K562 (cell line): ENCODE data around the gene SAMD8. TPM values are rescaled to one million over a fixed set of nuclear protein-coding genes. Genes with fewer than 3 reads are reported as not detected.

Experiments
- CEBPB ChIP-seq: fragments of 450-650 bp; IDR thresholded peaks from 2 replicates; pipeline ENCODE4 v1.6.1; 2016; ENCODE audit warnings: missing genetic modification characterization, missing compliant biosample characterization
- CXXC5 ChIP-seq: fragments of 250-450 bp; sonication (Bioruptor Pico); IDR thresholded peaks from 2 replicates; pipeline ENCODE4 v1.8.0; 2022; ENCODE audit warnings: inconsistent platforms, mild to moderate bottlenecking, moderate library complexity
- E4F1 ChIP-seq: fragments of 250-450 bp; sonication (Bioruptor Pico); IDR thresholded peaks from 2 replicates; pipeline ENCODE4 v1.5.0; 2021; ENCODE audit warnings: mild to moderate bottlenecking, borderline replicate concordance
- GATA2 ChIP-seq: sonication (generic); formaldehyde crosslinking; IDR thresholded peaks from 2 replicates; pipeline ENCODE4 v1.4.0; 2020; ENCODE audit warnings: mild to moderate bottlenecking, missing genetic modification reagents
- MCM2 ChIP-seq: fragments of 450-650 bp; IDR thresholded peaks from 2 replicates; pipeline ENCODE4 v1.6.1; 2017; ENCODE audit warnings: low read depth, mild to moderate bottlenecking
- SREBF1 ChIP-seq: fragments of 150-350 bp; IDR thresholded peaks from 2 replicates; pipeline ENCODE4 v1.6.1; 2014; ENCODE audit warnings: antibody characterized with exemption, low read depth, low read length, borderline replicate concordance
- SRSF1 ChIP-seq: fragments of 200-400 bp; formaldehyde crosslinking; IDR thresholded peaks from 2 replicates; pipeline ENCODE4 v1.6.1; 2017; ENCODE audit warnings: mild to moderate bottlenecking, low read depth, low read length, moderate library complexity
- THAP12 ChIP-seq: fragments of 250-450 bp; sonication (Bioruptor Pico); IDR thresholded peaks from 2 replicates; pipeline ENCODE4 v1.9.0; 2021; ENCODE audit warnings: mild to moderate bottlenecking, inconsistent platforms
- ZC3H8 ChIP-seq: fragments of 450-650 bp; IDR thresholded peaks from 2 replicates; pipeline ENCODE4 v1.6.1; 2017
- ZNF184 ChIP-seq: sonication (generic); formaldehyde crosslinking; IDR thresholded peaks from 2 replicates; pipeline ENCODE4 v1.5.0; 2020; ENCODE audit warnings: missing genetic modification reagents
- ZNF77 ChIP-seq: fragments of 250-450 bp; sonication (Bioruptor Pico); IDR thresholded peaks from 2 replicates; pipeline ENCODE4 v1.5.0; 2020
- polyA plus RNA-seq, 8 experiments: library from polyadenylated mRNA; depleted of rRNA in 4 of 8; stranded (reverse) in 5 of 8; unstranded in 3 of 8; fragments of >200 nt; fragmentation: Nextera tagmentation in 2 of 8; fragmentation: Illumina TruSeq in 1 of 8; extraction: Ambion mirVana in 2 of 8; extraction: Trizol in 1 of 8; gene quantifications; 2 replicates each; pipeline versions ENCODE4 v1.2.1 to v1.2.3, GENCODE V29; 2011 to 2014; ENCODE audit warnings: inconsistent platforms in 1 of 8, missing spikeins in 1 of 8
- total RNA-seq, 7 experiments: library from RNA; depleted of rRNA in 6 of 7; stranded (reverse); fragments of >200 nt in 6 of 7; fragmentation: Illumina TruSeq in 2 of 7; extraction: Trizol in 2 of 7; gene quantifications; 2 replicates each; pipeline versions ENCODE4 v1.2.1 to v1.2.3, GENCODE V29; 2011 to 2021; ENCODE audit warnings: low replicate concordance in 1 of 7
- TF ChIP-seq, protein P1 (sequence below): sonication (generic); formaldehyde crosslinking; IDR thresholded peaks from 2 replicates; pipeline ENCODE4 v1.8.1; 2022; ENCODE audit warnings: missing genetic modification reagents
- TF ChIP-seq, protein P2 (sequence below): fragments of 450-650 bp; conservative IDR thresholded peaks from 2 replicates; pipeline ENCODE4 v1.6.1; 2016; ENCODE audit warnings: missing genetic modification characterization, low read depth, mild to moderate bottlenecking, missing compliant biosample characterization, moderate library complexity
- TF ChIP-seq, protein P3 (sequence below): fragments of 450-650 bp; formaldehyde crosslinking; IDR thresholded peaks from 2 replicates; pipeline ENCODE4 v1.4.0; 2022; ENCODE audit warnings: mild to moderate bottlenecking, moderate library complexity
- TF ChIP-seq, protein P4 (sequence below): fragments of 250-450 bp; sonication (Bioruptor Pico); IDR thresholded peaks from 2 replicates; pipeline ENCODE4 v1.4.0; 2020; ENCODE audit warnings: borderline replicate concordance
- TF ChIP-seq, protein P5 (sequence below): sonication (generic); formaldehyde crosslinking; IDR thresholded peaks from 2 replicates; pipeline ENCODE4 v1.9.0; 2022; ENCODE audit warnings: mild to moderate bottlenecking, missing genetic modification reagents

SAMD8 gene
- total and polyA plus RNA-seq, 9 of the 15 experiments (the other 6 are each of a cell fraction or from before 2014, with no cell fraction given), result 2.7 to 16.1 (median 6.2) TPM

DNA sequence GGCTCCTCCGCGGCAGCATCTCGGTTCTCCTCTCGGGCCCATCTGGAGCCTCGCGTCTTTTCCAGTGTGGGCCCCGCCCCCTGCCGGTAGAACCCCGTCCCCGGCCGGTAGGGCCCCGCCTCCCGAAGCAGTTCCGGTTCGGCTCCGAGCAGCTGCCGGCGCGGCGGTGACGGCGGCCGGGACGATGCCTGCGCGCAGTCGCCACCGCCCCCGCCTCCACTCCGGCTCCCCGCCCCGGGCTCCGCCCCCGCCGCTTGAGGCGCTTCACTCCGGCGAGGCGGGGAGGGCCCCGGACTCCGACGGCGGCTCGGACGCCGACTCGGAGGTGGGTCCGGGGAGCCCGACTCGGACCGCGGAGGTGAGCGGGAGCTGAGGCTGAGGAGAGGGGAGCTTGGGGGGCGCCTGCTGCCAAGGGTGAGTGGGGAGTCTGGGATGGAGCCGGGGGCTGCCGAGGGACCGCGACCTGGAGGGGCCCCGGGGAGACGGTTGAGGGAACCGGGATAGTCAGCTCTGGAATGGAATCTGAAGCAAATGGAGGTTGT is at the start of gene SAMD8 (continued):
- TF ChIP-seq E4F1 (CRISPR knock-in tag), result no peak
- TF ChIP-seq MCM2, result no peak
- peak; percentile 88 for TF ChIP-seq CXXC5 (CRISPR knock-in tag)
- TF ChIP-seq, protein P1, sequence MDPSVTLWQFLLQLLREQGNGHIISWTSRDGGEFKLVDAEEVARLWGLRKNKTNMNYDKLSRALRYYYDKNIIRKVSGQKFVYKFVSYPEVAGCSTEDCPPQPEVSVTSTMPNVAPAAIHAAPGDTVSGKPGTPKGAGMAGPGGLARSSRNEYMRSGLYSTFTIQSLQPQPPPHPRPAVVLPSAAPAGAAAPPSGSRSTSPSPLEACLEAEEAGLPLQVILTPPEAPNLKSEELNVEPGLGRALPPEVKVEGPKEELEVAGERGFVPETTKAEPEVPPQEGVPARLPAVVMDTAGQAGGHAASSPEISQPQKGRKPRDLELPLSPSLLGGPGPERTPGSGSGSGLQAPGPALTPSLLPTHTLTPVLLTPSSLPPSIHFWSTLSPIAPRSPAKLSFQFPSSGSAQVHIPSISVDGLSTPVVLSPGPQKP (CRISPR knock-in tag), result no peak
- TF ChIP-seq, protein P2, sequence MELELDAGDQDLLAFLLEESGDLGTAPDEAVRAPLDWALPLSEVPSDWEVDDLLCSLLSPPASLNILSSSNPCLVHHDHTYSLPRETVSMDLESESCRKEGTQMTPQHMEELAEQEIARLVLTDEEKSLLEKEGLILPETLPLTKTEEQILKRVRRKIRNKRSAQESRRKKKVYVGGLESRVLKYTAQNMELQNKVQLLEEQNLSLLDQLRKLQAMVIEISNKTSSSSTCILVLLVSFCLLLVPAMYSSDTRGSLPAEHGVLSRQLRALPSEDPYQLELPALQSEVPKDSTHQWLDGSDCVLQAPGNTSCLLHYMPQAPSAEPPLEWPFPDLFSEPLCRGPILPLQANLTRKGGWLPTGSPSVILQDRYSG (tag), result no peak
- TF ChIP-seq, protein P3, sequence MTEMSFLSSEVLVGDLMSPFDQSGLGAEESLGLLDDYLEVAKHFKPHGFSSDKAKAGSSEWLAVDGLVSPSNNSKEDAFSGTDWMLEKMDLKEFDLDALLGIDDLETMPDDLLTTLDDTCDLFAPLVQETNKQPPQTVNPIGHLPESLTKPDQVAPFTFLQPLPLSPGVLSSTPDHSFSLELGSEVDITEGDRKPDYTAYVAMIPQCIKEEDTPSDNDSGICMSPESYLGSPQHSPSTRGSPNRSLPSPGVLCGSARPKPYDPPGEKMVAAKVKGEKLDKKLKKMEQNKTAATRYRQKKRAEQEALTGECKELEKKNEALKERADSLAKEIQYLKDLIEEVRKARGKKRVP (CRISPR knock-in tag), result no peak
- TF ChIP-seq, protein P4, sequence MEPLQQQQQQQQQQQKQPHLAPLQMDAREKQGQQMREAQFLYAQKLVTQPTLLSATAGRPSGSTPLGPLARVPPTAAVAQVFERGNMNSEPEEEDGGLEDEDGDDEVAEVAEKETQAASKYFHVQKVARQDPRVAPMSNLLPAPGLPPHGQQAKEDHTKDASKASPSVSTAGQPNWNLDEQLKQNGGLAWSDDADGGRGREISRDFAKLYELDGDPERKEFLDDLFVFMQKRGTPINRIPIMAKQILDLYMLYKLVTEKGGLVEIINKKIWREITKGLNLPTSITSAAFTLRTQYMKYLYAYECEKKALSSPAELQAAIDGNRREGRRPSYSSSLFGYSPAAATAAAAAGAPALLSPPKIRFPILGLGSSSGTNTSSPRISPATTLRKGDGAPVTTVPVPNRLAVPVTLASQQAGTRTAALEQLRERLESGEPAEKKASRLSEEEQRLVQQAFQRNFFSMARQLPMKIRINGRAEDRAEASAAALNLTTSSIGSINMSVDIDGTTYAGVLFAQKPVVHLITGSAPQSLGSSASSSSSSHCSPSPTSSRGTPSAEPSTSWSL (CRISPR knock-in tag), result no peak
- TF ChIP-seq SRSF1, result no peak
- TF ChIP-seq, protein P5, sequence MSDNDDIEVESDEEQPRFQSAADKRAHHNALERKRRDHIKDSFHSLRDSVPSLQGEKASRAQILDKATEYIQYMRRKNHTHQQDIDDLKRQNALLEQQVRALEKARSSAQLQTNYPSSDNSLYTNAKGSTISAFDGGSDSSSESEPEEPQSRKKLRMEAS (CRISPR knock-in tag), result no peak
- TF ChIP-seq ZNF77 (CRISPR knock-in tag), result peak; percentile 61; the same call in 1 of the 2 replicates
- TF ChIP-seq ZC3H8, result no peak
- TF ChIP-seq GATA2 (CRISPR knock-in tag), result no peak
- no peak for TF ChIP-seq CEBPB
- no peak for TF ChIP-seq ZNF184 (CRISPR knock-in tag)
- no peak; the same call in 1 of the 2 replicates for TF ChIP-seq SREBF1
- no peak; the same call in 1 of the 2 replicates for TF ChIP-seq THAP12 (CRISPR knock-in tag)
